Large intestine (tissue), 3 donors: ENCODE results near the gene SDK2. TPM values are rescaled to one million over a fixed set of nuclear protein-coding genes. Genes with fewer than 3 reads are reported as not detected.
"Not testable (repeated sequence)": the region's sequence is repeated elsewhere in the genome, so short reads cannot be mapped to it uniquely, and the experiment has no call there.

Experiments used
- DNase-seq, 2 donors: peaks; one replicate each; pipeline versions ENCODE4 v3.0.0 to v3.0.0-alpha.2; 2013
- H3K27ac ChIP-seq: one replicate; pipeline ENCODE4 v1.5.1; 2013; ENCODE audit warnings: low read length
- H3K27me3 ChIP-seq: 2 replicates; pipeline ENCODE4 v1.6.1; 2013; ENCODE audit warnings: low read length; ENCODE audit not compliant: control insufficient read depth, insufficient read depth
- H3K36me3 ChIP-seq: 2 replicates; pipeline ENCODE4 v1.6.1; 2013; ENCODE audit warnings: low read length; ENCODE audit not compliant: control insufficient read depth, insufficient read depth
- H3K4me1 ChIP-seq: one replicate; pipeline ENCODE4 v1.6.1; 2013; ENCODE audit warnings: low read length; ENCODE audit not compliant: control insufficient read depth, insufficient read depth
- H3K4me3 ChIP-seq: one replicate; pipeline ENCODE4 v1.5.1; 2013; ENCODE audit warnings: low read length
- H3K9me3 ChIP-seq: one replicate; pipeline ENCODE4 v1.6.1; 2013; ENCODE audit warnings: mild to moderate bottlenecking, low read depth, low read length, moderate library complexity; ENCODE audit not compliant: control insufficient read depth
- WGBS: methylation state at CpG from one replicate; pipeline ENCODE4 v1.1.5; 2013; ENCODE audit warnings: low lambda C conversion rate; ENCODE audit not compliant: insufficient coverage; 5-methylcytosine and 5-hydroxymethylcytosine counted together
- polyA plus RNA-seq: library from polyadenylated mRNA; unstranded; fragments of 120-200 nt; gene quantifications from one replicate; pipeline ENCODE4 v1.2.1, GENCODE V29; 2013

SDK2 gene
- polyA plus RNA-seq, 1 donor = 0.94 TPM

GRCh38 chr17:73384926-73385325 lies 259.3 kb downstream of the SDK2 start:
- H3K9me3 ChIP-seq = no peaks in the 10 kb centered on the region
- H3K36me3 ChIP-seq = no peaks in the 10 kb centered on the region
- H3K4me3 ChIP-seq = no peak overlapping the region
- no peak overlapping the region for H3K27ac ChIP-seq
- no peaks in the 10 kb centered on the region for H3K27me3 ChIP-seq
- H3K4me1 ChIP-seq = no peaks in the 10 kb centered on the region
- WGBS = no CpG with 5 or more reads among the region's 8 CpGs
- no peak for DNase-seq

- DNase-seq = no peak
- H3K4me1 ChIP-seq = no peaks in the 10 kb centered on the region
- no peak overlapping the region for H3K27ac ChIP-seq
- no CpG with 5 or more reads among the region's 29 CpGs for WGBS
- H3K36me3 ChIP-seq = no peaks in the 10 kb centered on the region
- H3K9me3 ChIP-seq = no peaks in the 10 kb centered on the region
- no peaks in the 10 kb centered on the region for H3K27me3 ChIP-seq
- no peak overlapping the region for H3K4me3 ChIP-seq
Observed at GRCh38 chr17:73380439-73381106, 263.7 kb downstream of the SDK2 start.

- no peaks in the 10 kb centered on the region for H3K36me3 ChIP-seq
- whole genome bisulfite sequencing = no CpG with 5 or more reads among the region's 8 CpGs
- no peak overlapping the region for H3K4me3 ChIP-seq
- H3K27me3 ChIP-seq = peaks cover under 1% of the 10 kb centered on the region
- DNase-seq = no peak
- no peaks in the 10 kb centered on the region for H3K9me3 ChIP-seq
- no peak overlapping the region for H3K27ac ChIP-seq
- no peaks in the 10 kb centered on the region for H3K4me1 ChIP-seq
Observed at GRCh38 chr17:73379826-73380225, 264.4 kb downstream of the SDK2 start.

GRCh38 chr17:73378974-73379470 lies 265.2 kb downstream of the SDK2 start:
- H3K27ac ChIP-seq = no peak overlapping the region
- no peaks in the 10 kb centered on the region for H3K36me3 ChIP-seq
- no peaks in the 10 kb centered on the region for H3K4me1 ChIP-seq
- no peaks in the 10 kb centered on the region for H3K9me3 ChIP-seq
- peaks cover 2% of the 10 kb centered on the region for H3K27me3 ChIP-seq
- no peak for DNase-seq
- WGBS = no CpG with 5 or more reads among the region's 20 CpGs
- H3K4me3 ChIP-seq = no peak overlapping the region

- no peaks in the 10 kb centered on the region for H3K36me3 ChIP-seq
- no peaks in the 10 kb centered on the region for H3K4me1 ChIP-seq
- H3K27me3 ChIP-seq = peaks cover 2% of the 10 kb centered on the region
- H3K4me3 ChIP-seq = no peak overlapping the region
- H3K27ac ChIP-seq = no peak overlapping the region
- H3K9me3 ChIP-seq = no peaks in the 10 kb centered on the region
- no CpG with 5 or more reads among the region's 3 CpGs for WGBS
- DNase-seq = no peak
Observed at GRCh38 chr17:73376636-73377035, 267.6 kb downstream of the SDK2 start.

- 100% methylated on average over 1 of the region's 11 CpGs for whole genome bisulfite sequencing
Observed at GRCh38 chr17:73376152-73376551, 268.1 kb downstream of the SDK2 start.

GRCh38 chr17:73371836-73372235 lies 272.4 kb downstream of the SDK2 start:
- 100% methylated on average over 1 of the region's 9 CpGs for WGBS

More at GRCh38 chr17:73376152-73376551, 268.1 kb downstream of the SDK2 start:
- Histone ChIP-seq H3K27me3 (peaks cover 2% of the 10 kb centered on the region), H3K9me3 (no peaks in the 10 kb centered on the region), H3K36me3 (no peaks in the 10 kb centered on the region), H3K27ac (no peak overlapping the region), H3K4me1 (no peaks in the 10 kb centered on the region), H3K4me3 (no peak overlapping the region)
- no peak for DNase-seq

GRCh38 chr17:73371285-73371684 lies 273.0 kb downstream of the SDK2 start:
- Histone ChIP-seq H3K27me3 (peaks cover 2% of the 10 kb centered on the region), H3K4me1 (no peaks in the 10 kb centered on the region), H3K4me3 (no peak overlapping the region), H3K9me3 (no peaks in the 10 kb centered on the region), H3K36me3 (no peaks in the 10 kb centered on the region), H3K27ac (no peak overlapping the region)
- WGBS = 100% methylated on average over 1 of the region's 6 CpGs
- DNase-seq = no peak

More at GRCh38 chr17:73371836-73372235, 272.4 kb downstream of the SDK2 start:
- Histone ChIP-seq H3K36me3 (no peaks in the 10 kb centered on the region), H3K4me3 (no peak overlapping the region), H3K27me3 (peaks cover 2% of the 10 kb centered on the region), H3K9me3 (no peaks in the 10 kb centered on the region), H3K27ac (no peak overlapping the region), H3K4me1 (no peaks in the 10 kb centered on the region)
- no peak for DNase-seq

- H3K4me3 ChIP-seq, H3K27ac ChIP-seq, H3K4me1 ChIP-seq, H3K27me3 ChIP-seq, H3K9me3 ChIP-seq, H3K36me3 ChIP-seq: not testable (repeated sequence)
- DNase-seq = peak; percentile 62 to 70
- WGBS = 100% methylated on average over 1 of the region's 14 CpGs
Observed at GRCh38 chr17:73369817-73370490, 274.3 kb downstream of the SDK2 start.

- Histone ChIP-seq H3K27me3 (no peaks in the 10 kb centered on the region), H3K4me3 (no peak overlapping the region), H3K9me3 (no peaks in the 10 kb centered on the region), H3K36me3 (no peaks in the 10 kb centered on the region), H3K4me1 (no peaks in the 10 kb centered on the region), H3K27ac (no peak overlapping the region)
- DNase-seq = no peak
- 70% methylated on average over 2 of the region's 14 CpGs for WGBS
Observed at GRCh38 chr17:73369111-73369521, 275.1 kb downstream of the SDK2 start.
